ENCODE data around the gene PCDHAC2. TPM values are rescaled to one million over a fixed set of nuclear protein-coding genes. Genes with fewer than 3 reads are reported as not detected.

PCDHAC2 gene
- total RNA-seq, 1 donor from 2014 or later = 3.5 TPM

GRCh38 chr5:141003791-141004611 is 37.7 kb downstream of the PCDHAC2 start:
- Mint-ChIP-seq H3K4me3 (peak overlapping the region; percentile 64), H3K9me3 (no peaks in the 10 kb centered on the region), H3K4me1 (ENCODE audit: unreplicated experiment) (peaks cover 32% of the 10 kb centered on the region), H3K27me3 (no peaks in the 10 kb centered on the region), H3K36me3 (peaks cover 12% of the 10 kb centered on the region), H3K27ac (peak overlapping the region; percentile 98)
- TF ChIP-seq CTCF (conservative IDR thresholded peaks at IDR 0.05) = no peak
- DNase-seq (ENCODE audit: extremely low spot score, unreplicated experiment) = no peak

- no peak for TF ChIP-seq CTCF (conservative IDR thresholded peaks at IDR 0.05)
- no peak overlapping the region for H3K4me3 Mint-ChIP-seq
- peaks cover 16% of the 10 kb centered on the region for H3K36me3 Mint-ChIP-seq
- H3K9me3 Mint-ChIP-seq = no peaks in the 10 kb centered on the region
- H3K4me1 Mint-ChIP-seq (ENCODE audit: unreplicated experiment) = peaks cover 16% of the 10 kb centered on the region
- no peak overlapping the region for H3K27ac Mint-ChIP-seq
- no peaks in the 10 kb centered on the region for H3K27me3 Mint-ChIP-seq
- DNase-seq (ENCODE audit: extremely low spot score, unreplicated experiment) = no peak
These were observed 41.5 kb downstream of the PCDHAC2 start for GRCh38 chr5:141007791-141008190.

- TF ChIP-seq CTCF (conservative IDR thresholded peaks at IDR 0.05) = no peak
- DNase-seq (ENCODE audit: extremely low spot score, unreplicated experiment) = no peak
- H3K27me3 Mint-ChIP-seq = no peaks in the 10 kb centered on the region
- H3K9me3 Mint-ChIP-seq = no peaks in the 10 kb centered on the region
- no peak overlapping the region for H3K4me3 Mint-ChIP-seq
- H3K27ac Mint-ChIP-seq = no peak overlapping the region
- peaks cover 16% of the 10 kb centered on the region for H3K36me3 Mint-ChIP-seq
- H3K4me1 Mint-ChIP-seq (ENCODE audit: unreplicated experiment) = no peaks in the 10 kb centered on the region
These were observed 43.9 kb downstream of the PCDHAC2 start for GRCh38 chr5:141010047-141010793.

DNA sequence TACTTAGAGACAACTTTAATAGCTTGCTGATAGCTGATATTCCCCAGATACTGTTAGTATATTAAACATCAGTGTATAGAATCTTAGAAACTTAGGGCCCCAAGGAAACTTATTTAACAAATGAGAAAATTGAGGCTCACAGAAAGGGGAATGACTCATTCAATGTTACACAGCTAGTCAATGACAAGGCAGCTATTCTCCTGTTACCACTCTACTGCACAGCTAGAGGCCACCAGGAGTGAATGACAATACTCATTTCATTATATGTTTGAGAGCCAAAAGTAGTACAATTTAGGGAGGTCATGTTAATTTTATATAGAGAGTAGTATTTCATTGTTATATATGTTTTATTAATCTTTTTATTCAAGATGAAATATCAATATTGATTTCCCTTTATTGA is 51.7 kb downstream of the PCDHAC2 start:
- no peak for DNase-seq (ENCODE audit: extremely low spot score, unreplicated experiment)
- H3K36me3 Mint-ChIP-seq = peaks cover 4% of the 10 kb centered on the region
- H3K27ac Mint-ChIP-seq = no peak overlapping the region
- H3K4me3 Mint-ChIP-seq = no peak overlapping the region
- TF ChIP-seq CTCF (conservative IDR thresholded peaks at IDR 0.05) = no peak
- H3K27me3 Mint-ChIP-seq = no peaks in the 10 kb centered on the region
- no peaks in the 10 kb centered on the region for H3K4me1 Mint-ChIP-seq (ENCODE audit: unreplicated experiment)
- H3K9me3 Mint-ChIP-seq = no peaks in the 10 kb centered on the region

Other genes with a start within 250 kb of the PCDHAC2 start
- gene PCDHA1, start 180.3 kb upstream of the PCDHAC2 start, total RNA-seq (ENCODE audit: low replicate concordance) = 0.45 TPM in 1 of 2 replicates, not detected in the other
- 1.0 and 3.3 TPM in 2 replicates for gene PCDHA2, start 171.6 kb upstream of the PCDHAC2 start, total RNA-seq (ENCODE audit: low replicate concordance)
- gene PCDHA3, start 165.4 kb upstream of the PCDHAC2 start, total RNA-seq (ENCODE audit: low replicate concordance) = 0.24 and 2.6 TPM in 2 replicates
- gene PCDHA4, start 159.4 kb upstream of the PCDHAC2 start, total RNA-seq (ENCODE audit: low replicate concordance) = 10.7 and 17.7 TPM in 2 replicates
- 0.97 and 2.1 TPM in 2 replicates for gene PCDHA5, start 144.9 kb upstream of the PCDHAC2 start, total RNA-seq (ENCODE audit: low replicate concordance)
- gene PCDHA6, start 138.5 kb upstream of the PCDHAC2 start, total RNA-seq (ENCODE audit: low replicate concordance) = 9.3 and 9.6 TPM in 2 replicates
- 2.5 and 6.9 TPM in 2 replicates for gene PCDHA7, start 132.2 kb upstream of the PCDHAC2 start, total RNA-seq (ENCODE audit: low replicate concordance)
- gene PCDHA8, start 125.3 kb upstream of the PCDHAC2 start, total RNA-seq (ENCODE audit: low replicate concordance) = 2.9 TPM in 2 replicates
- 1.5 and 2.5 TPM in 2 replicates for gene PCDHA9, start 118.1 kb upstream of the PCDHAC2 start, total RNA-seq (ENCODE audit: low replicate concordance)
- 9.9 and 20.3 TPM in 2 replicates for gene PCDHA10, start 110.6 kb upstream of the PCDHAC2 start, total RNA-seq (ENCODE audit: low replicate concordance)
- gene PCDHA11, start 97.5 kb upstream of the PCDHAC2 start, total RNA-seq (ENCODE audit: low replicate concordance) = 5.2 and 8.1 TPM in 2 replicates
- gene PCDHA12, start 91.2 kb upstream of the PCDHAC2 start, total RNA-seq (ENCODE audit: low replicate concordance) = 10.2 and 27.3 TPM in 2 replicates
- gene PCDHA13, start 84.4 kb upstream of the PCDHAC2 start, total RNA-seq (ENCODE audit: low replicate concordance) = 2.6 and 5.1 TPM in 2 replicates
- gene PCDHAC1, start 40.2 kb upstream of the PCDHAC2 start, total RNA-seq (ENCODE audit: low replicate concordance) = 6.7 and 9.2 TPM in 2 replicates
- 0.05 and 0.24 TPM in 2 replicates for gene PCDHB1, start 84.9 kb downstream of the PCDHAC2 start, total RNA-seq (ENCODE audit: low replicate concordance)
- 33.7 and 36.3 TPM in 2 replicates for gene PCDHB2, start 128.1 kb downstream of the PCDHAC2 start, total RNA-seq (ENCODE audit: low replicate concordance)
- 3.9 and 5.4 TPM in 2 replicates for gene PCDHB3, start 134.0 kb downstream of the PCDHAC2 start, total RNA-seq (ENCODE audit: low replicate concordance)
- 1.3 and 2.7 TPM in 2 replicates for gene PCDHB4, start 155.3 kb downstream of the PCDHAC2 start, total RNA-seq (ENCODE audit: low replicate concordance)
- gene PCDHB5, start 168.7 kb downstream of the PCDHAC2 start, total RNA-seq (ENCODE audit: low replicate concordance) = 7.3 and 28.8 TPM in 2 replicates
- gene PCDHB6, start 183.6 kb downstream of the PCDHAC2 start, total RNA-seq (ENCODE audit: low replicate concordance) = 0.80 and 0.95 TPM in 2 replicates
- 0.29 and 0.63 TPM in 2 replicates for gene PCDHB7, start 206.2 kb downstream of the PCDHAC2 start, total RNA-seq (ENCODE audit: low replicate concordance)
- 0.99 and 3.9 TPM in 2 replicates for gene PCDHB8, start 211.3 kb downstream of the PCDHAC2 start, total RNA-seq (ENCODE audit: low replicate concordance)
- gene PCDHB16, start 215.9 kb downstream of the PCDHAC2 start, total RNA-seq (ENCODE audit: low replicate concordance) = 3.1 and 6.9 TPM in 2 replicates
- gene PCDHB9, start 220.7 kb downstream of the PCDHAC2 start, total RNA-seq (ENCODE audit: low replicate concordance) = 2.2 and 2.8 TPM in 2 replicates
- 2.1 and 3.2 TPM in 2 replicates for gene PCDHB10, start 225.9 kb downstream of the PCDHAC2 start, total RNA-seq (ENCODE audit: low replicate concordance)
- 2.0 and 3.3 TPM in 2 replicates for gene PCDHB11, start 233.2 kb downstream of the PCDHAC2 start, total RNA-seq (ENCODE audit: low replicate concordance)
- 1.4 and 2.3 TPM in 2 replicates for gene PCDHB12, start 242.2 kb downstream of the PCDHAC2 start, total RNA-seq (ENCODE audit: low replicate concordance)
- 2.3 and 4.7 TPM in 2 replicates for gene PCDHB13, start 247.4 kb downstream of the PCDHAC2 start, total RNA-seq (ENCODE audit: low replicate concordance)

Data from type B pancreatic cell (in vitro differentiated cells).